H9 (cell line): ENCODE data around the gene RGS2. TPM values are rescaled to one million over a fixed set of nuclear protein-coding genes. Genes with fewer than 3 reads are reported as not detected.

Experiments used
- DNase-seq: peaks from one replicate; pipeline ENCODE4 v3.0.0-alpha.2; 2017
- H2AFZ ChIP-seq: one replicate; pipeline ENCODE4 v1.6.1; 2013; ENCODE audit warnings: mild to moderate bottlenecking, low read length, control low read depth, moderate library complexity
- H2AK5ac ChIP-seq: 2 replicates; pipeline ENCODE4 v1.6.1; 2013; ENCODE audit warnings: low read length, control low read depth, mixed read lengths; ENCODE audit not compliant: insufficient read length
- H2BK120ac ChIP-seq: one replicate; pipeline ENCODE4 v1.6.1; 2013; ENCODE audit warnings: low read depth, mild to moderate bottlenecking, low read length, control low read depth, inconsistent platforms; ENCODE audit not compliant: poor library complexity, severe bottlenecking
- H2BK12ac ChIP-seq: 2 replicates; pipeline ENCODE4 v1.6.1; 2013; ENCODE audit warnings: low read length, control low read depth, mixed read lengths, low read depth; ENCODE audit not compliant: insufficient read length
- H2BK15ac ChIP-seq: 2 replicates; pipeline ENCODE4 v1.6.1; 2013; ENCODE audit warnings: low read depth, low read length, control low read depth
- H2BK20ac ChIP-seq: one replicate; pipeline ENCODE4 v1.6.1; 2013; ENCODE audit warnings: low read depth, mild to moderate bottlenecking, low read length, control low read depth, inconsistent platforms; ENCODE audit not compliant: poor library complexity, severe bottlenecking
- H2BK5ac ChIP-seq: 2 replicates; pipeline ENCODE4 v1.6.1; 2013; ENCODE audit warnings: low read length, control low read depth, mixed read lengths; ENCODE audit not compliant: insufficient read length
- H3K14ac ChIP-seq: 2 replicates; pipeline ENCODE4 v1.6.1; 2013; ENCODE audit warnings: low read length, control low read depth; ENCODE audit not compliant: insufficient read depth
- H3K18ac ChIP-seq: 2 replicates; pipeline ENCODE4 v1.6.1; 2013; ENCODE audit warnings: low read depth, mild to moderate bottlenecking, mixed read lengths, low read length, control low read depth; ENCODE audit not compliant: insufficient read length
- H3K23ac ChIP-seq: 2 replicates; pipeline ENCODE4 v1.6.1; 2013; ENCODE audit warnings: low read length, control low read depth, mixed read lengths, low read depth; ENCODE audit not compliant: insufficient read length
- H3K23me2 ChIP-seq: 2 replicates; pipeline ENCODE4 v1.6.1; 2013; ENCODE audit warnings: low read depth, mild to moderate bottlenecking, mixed read lengths, low read length, control low read depth; ENCODE audit not compliant: insufficient read length, poor library complexity, severe bottlenecking
- H3K27ac ChIP-seq: 2 replicates; pipeline ENCODE4 v1.5.1; 2013; ENCODE audit warnings: low read length, control low read depth, mixed read lengths, low read depth; ENCODE audit not compliant: insufficient read length
- H3K27me3 ChIP-seq: 2 replicates; pipeline ENCODE4 v1.6.1; 2013; ENCODE audit warnings: low read length, control low read depth, inconsistent platforms; ENCODE audit not compliant: insufficient read depth
- H3K4ac ChIP-seq: 2 replicates; pipeline ENCODE4 v1.6.1; 2013; ENCODE audit warnings: low read depth, mild to moderate bottlenecking, control low read depth, inconsistent platforms, low read length, moderate library complexity
- H3K4me1 ChIP-seq: 2 replicates; pipeline ENCODE4 v1.6.1; 2013; ENCODE audit warnings: low read length, control low read depth, inconsistent platforms; ENCODE audit not compliant: insufficient read depth
- H3K4me2 ChIP-seq: 2 replicates; pipeline ENCODE4 v1.6.1; 2013; ENCODE audit warnings: low read length, control low read depth, mixed read lengths; ENCODE audit not compliant: insufficient read length, insufficient read depth
- H3K56ac ChIP-seq: 2 replicates; pipeline ENCODE4 v1.6.1; 2013; ENCODE audit warnings: low read depth, mild to moderate bottlenecking, mixed read lengths, low read length, control low read depth; ENCODE audit not compliant: insufficient read length
- H3K79me1 ChIP-seq: 2 replicates; pipeline ENCODE4 v1.6.1; 2013; ENCODE audit warnings: low read depth, mild to moderate bottlenecking, moderate library complexity, low read length, control low read depth, inconsistent platforms; ENCODE audit not compliant: insufficient read depth, poor library complexity, severe bottlenecking
- H3K79me2 ChIP-seq: 2 replicates; pipeline ENCODE4 v1.6.1; 2013; ENCODE audit warnings: low read length, control low read depth, inconsistent platforms; ENCODE audit not compliant: insufficient read depth
- H3K9ac ChIP-seq: 2 replicates; pipeline ENCODE4 v1.6.1; 2013; ENCODE audit warnings: low read length, control low read depth, mixed read lengths; ENCODE audit not compliant: insufficient read length; ENCODE audit errors: extremely low read depth
- H3K9me3 ChIP-seq: one replicate; pipeline ENCODE4 v1.6.1; 2013; ENCODE audit warnings: low read depth, low read length, inconsistent platforms; ENCODE audit not compliant: control insufficient read depth
- H3T11ph ChIP-seq: one replicate; pipeline ENCODE4 v1.6.1; 2013; ENCODE audit warnings: mild to moderate bottlenecking, low read length, control low read depth, inconsistent platforms
- H4K20me1 ChIP-seq: one replicate; pipeline ENCODE4 v1.6.1; 2013; ENCODE audit not compliant: control insufficient read depth, insufficient read length, insufficient read depth
- H4K5ac ChIP-seq: 2 replicates; pipeline ENCODE4 v1.6.1; 2013; ENCODE audit warnings: low read depth, mild to moderate bottlenecking, mixed read lengths, low read length, control low read depth; ENCODE audit not compliant: insufficient read length
- H4K8ac ChIP-seq: replicated peaks from 2 replicates; pipeline ENCODE4 v1.6.1; 2013; ENCODE audit warnings: low read length, control low read depth, mixed read lengths, low read depth; ENCODE audit not compliant: insufficient read length
- H4K91ac ChIP-seq: 2 replicates; pipeline ENCODE4 v1.6.1; 2013; ENCODE audit warnings: low read depth, mild to moderate bottlenecking, moderate library complexity, mixed read lengths, low read length, control low read depth; ENCODE audit not compliant: insufficient read length
- H3K27ac Mint-ChIP-seq, 3 experiments: 2 replicates in 2 of 3; 3 replicates in 1 of 3; pipeline ENCODE4 v1.8.0; 2020 to 2021; ENCODE audit warnings: mixed read lengths in 3 of 3, mild to moderate bottlenecking in 1 of 3, moderate library complexity in 1 of 3
- H3K27me3 Mint-ChIP-seq: 2 replicates; pipeline ENCODE4 v1.8.0; 2021; ENCODE audit warnings: low read depth, mild to moderate bottlenecking, moderate library complexity, mixed read lengths
- H3K36me3 Mint-ChIP-seq, 3 experiments: 2 replicates in 2 of 3; 3 replicates in 1 of 3; pipeline ENCODE4 v1.8.0; 2020 to 2021; ENCODE audit warnings: low read depth in 3 of 3, mixed read lengths in 3 of 3; ENCODE audit not compliant: insufficient read depth in 1 of 3
- H3K4me1 Mint-ChIP-seq, 2 experiments: 2 replicates each; pipeline ENCODE4 v1.8.0; 2020; ENCODE audit warnings: mixed read lengths in 2 of 2
- H3K4me3 Mint-ChIP-seq, 2 experiments: 2 replicates in 1 of 2; 3 replicates in 1 of 2; pipeline ENCODE4 v1.8.0; 2020 to 2021; ENCODE audit warnings: mild to moderate bottlenecking in 2 of 2, mixed read lengths in 2 of 2, moderate library complexity in 1 of 2
- H3K9me3 Mint-ChIP-seq, 2 experiments: 2 replicates in 1 of 2; 3 replicates in 1 of 2; pipeline ENCODE4 v1.8.0; 2020; ENCODE audit warnings: mild to moderate bottlenecking in 2 of 2, mixed read lengths in 2 of 2, moderate library complexity in 1 of 2
- CTCF ChIP-seq: fragments of 200-600 bp; sonication (generic); conservative IDR thresholded peaks from 3 replicates; pipeline ENCODE4 v1.8.0; 2021; ENCODE audit warnings: antibody characterized with exemption, mild to moderate bottlenecking
- WGBS: extraction: QIAGEN DNeasy Blood & Tissue Kit; methylation state at CpG from one replicate; pipeline ENCODE4 v1.1.7; 2013; ENCODE audit warnings: missing lambda C conversion rate, low lambda C conversion rate, mixed read lengths; ENCODE audit not compliant: insufficient read length; ENCODE audit errors: extremely low coverage; 5-methylcytosine and 5-hydroxymethylcytosine counted together
- total RNA-seq: library from RNA; stranded (reverse); gene quantifications from 2 replicates; pipeline ENCODE4 v1.2.1, GENCODE V29; 2021

The RGS2 gene
- total RNA-seq, 1 experiment from 2014 or later = 13.9 TPM

- Mint-ChIP-seq H3K9me3 (peaks cover 0 to 2% of the 10 kb centered on the region in 2 experiments; a peak in 1 of 5 replicates), H3K4me3 (no peak overlapping the region)
- no peak overlapping the region for H3K4me2 ChIP-seq
Observed at GRCh38 chr1:192826791-192827546, 18.1 kb downstream of the RGS2 start.

More at GRCh38 chr1:192826791-192827546, 18.1 kb downstream of the RGS2 start:
- no peaks in the 10 kb centered on the region for H3K9me3 ChIP-seq
- no peaks in the 10 kb centered on the region for H3K23me2 ChIP-seq
- no peaks in the 10 kb centered on the region for H4K20me1 ChIP-seq
- no peak overlapping the region for H3K4ac ChIP-seq
- no peaks in the 10 kb centered on the region for H3K27me3 Mint-ChIP-seq
- no peak overlapping the region for H3K56ac ChIP-seq
- H4K8ac ChIP-seq = no peak overlapping the region
- no peak overlapping the region for H4K5ac ChIP-seq
- no peak overlapping the region for H2BK5ac ChIP-seq
- no peak overlapping the region for H2BK20ac ChIP-seq
- H3K4me1 ChIP-seq = peaks cover 7% of the 10 kb centered on the region
- H3K14ac ChIP-seq = no peak overlapping the region
- no peak overlapping the region for H2BK12ac ChIP-seq
- WGBS = no CpG with 5 or more reads among the region's 4 CpGs
- H3K36me3 Mint-ChIP-seq = no peaks in the 10 kb centered on the region; a peak in 1 of 7 replicates
- no peak overlapping the region for H3K18ac ChIP-seq
- H3K4me1 Mint-ChIP-seq = peaks cover 21 to 25% of the 10 kb centered on the region in 2 experiments
- H2BK120ac ChIP-seq = no peak overlapping the region
- no peak for TF ChIP-seq CTCF
- H3K27ac ChIP-seq = no peak overlapping the region
- no peak overlapping the region for H2BK15ac ChIP-seq
- no peaks in the 10 kb centered on the region for H3K79me2 ChIP-seq
- no peak overlapping the region for H3T11ph ChIP-seq
- H3K27me3 ChIP-seq = no peaks in the 10 kb centered on the region
- H2AK5ac ChIP-seq = no peak overlapping the region
- peak overlapping the region in 1 of 3 experiments; percentile 14; a peak in 1 of 7 replicates for H3K27ac Mint-ChIP-seq
- no peak overlapping the region for H3K23ac ChIP-seq
- no peak for DNase-seq
- no peak overlapping the region for H4K91ac ChIP-seq
- H2AFZ ChIP-seq = no peak overlapping the region
- no peak overlapping the region for H3K9ac ChIP-seq
- no peaks in the 10 kb centered on the region for H3K79me1 ChIP-seq
